ENCODE data around the gene SETDB2. TPM values are rescaled to one million over a fixed set of nuclear protein-coding genes. Genes with fewer than 3 reads are reported as not detected.

SETDB2 gene
- total and polyA plus RNA-seq, 2 of the 4 experiments (the other 2 are of a cell fraction), result 4.3 to 5.7 TPM

GRCh38 chr13:49444524-49445395 lies 686 bp downstream of the SETDB2 start:
- peak overlapping the region; percentile 88 for H3K4ac ChIP-seq (ENCODE audit: low read depth, low read length)
- H3K36me3 ChIP-seq (ENCODE audit: control insufficient read depth, insufficient read depth, low read length), result peaks cover 2% of the 10 kb centered on the region; the same call in 1 of the 2 replicates
- H3K79me1 ChIP-seq (ENCODE audit: low read depth in 1 of 2, low read length in 2 of 2), result peaks cover 19 to 47% of the 10 kb centered on the region in 2 experiments
- no peaks in the 10 kb centered on the region for H3K9me3 ChIP-seq (ENCODE audit: control insufficient read depth, insufficient read depth, low read length)
- H3K9me1 ChIP-seq (ENCODE audit: insufficient read depth, low read length), result no peaks in the 10 kb centered on the region
- intact Hi-C loops (cut with micrococcal nuclease) (loop anchor here (1.0 to 2.0 kb wide), 4 partner anchors 56 to 163 kb away; no protein-coding TSS in a partner anchor), dilution Hi-C loops (cut with HindIII; ENCODE audit: low sequenced_read_pairs, unreplicated experiment) (no loop called here), in situ Hi-C loops (cut with MboI; ENCODE audit: low sequenced_read_pairs) (loop anchor here (5.0 kb wide), 1 partner anchor 137 kb away; no protein-coding TSS in a partner anchor)
- H2BK5ac ChIP-seq (ENCODE audit: low read depth, low read length, poor library complexity, severe bottlenecking), result peak overlapping the region; percentile 99
- peak; percentile 9 for ATAC-seq (ENCODE audit: low read depth)
- no peaks in the 10 kb centered on the region for H3K27me3 ChIP-seq (ENCODE audit: control insufficient read depth, insufficient read depth, low read length)
- ChIA-PET POLR2A (ENCODE audit: unreplicated experiment) (interaction anchor here (0.6 kb wide), 1 partner anchor 52 kb away, joined by 3 read pairs; no protein-coding TSS in a partner anchor), CTCF (interaction anchor here (0.5 to 0.6 kb wide), 2 partner anchors 9 to 150 kb away, joined by 3 to 5 read pairs; no protein-coding TSS in a partner anchor)
- H4K8ac ChIP-seq (ENCODE audit: low read depth in 2 of 2, low read length in 2 of 2), result peak overlapping the region; percentile 46 to 81
- H2AK9ac ChIP-seq (replicated peaks; ENCODE audit: low read depth, low read length, poor library complexity), result peak overlapping the region; percentile 75
- H3K23ac ChIP-seq (ENCODE audit: low read depth, low read length), result peak overlapping the region; percentile 98
- peak overlapping the region; percentile 21 for H2AK5ac ChIP-seq (ENCODE audit: low read depth, low read length)
- H3K4me1 ChIP-seq (ENCODE audit: control insufficient read depth, insufficient read depth, low read length), result no peaks in the 10 kb centered on the region
- TSS peak; percentile 47 for BruUV-seq (replicated peaks)
- peak overlapping the region; percentile 66 for H3K4me3 ChIP-seq (ENCODE audit: insufficient read depth, low read depth, low read length)
- TF ChIP-seq RAD21 (IDR thresholded peaks at IDR 0.05; ENCODE audit: low read length), result no peak
- no peak for TF ChIP-seq NFE2L2 (IDR thresholded peaks at IDR 0.05; ENCODE audit: low read depth, low read length)
- TF ChIP-seq FOS (IDR thresholded peaks at IDR 0.05; ENCODE audit: low read depth, low read length), result no peak
- peak; percentile 90 for TF ChIP-seq BHLHE40 (IDR thresholded peaks at IDR 0.05; ENCODE audit: low read depth, low read length)
- TF ChIP-seq USF2 (IDR thresholded peaks at IDR 0.05; ENCODE audit: low read depth, low read length), result 0 out of 2 replicates have a peak, but pooled peaks have one; percentile 6
- peak overlapping the region; percentile 43; the same call in 1 of the 2 replicates for H2BK20ac ChIP-seq (ENCODE audit: low read depth, low read length)
- peak overlapping the region; percentile 93 for H3K27ac ChIP-seq (ENCODE audit: insufficient read depth, low read length)
- peak overlapping the region; percentile 66 for H3K18ac ChIP-seq (ENCODE audit: low read depth, low read length)
- peak overlapping the region; percentile 93 for H3K56ac ChIP-seq (ENCODE audit: extremely low read depth, insufficient read depth, low read length)
- peak overlapping the region; percentile 89 for H3K4me2 ChIP-seq (ENCODE audit: low read depth, low read length)
- WGBS, 2 experiments (ENCODE audit: extremely low coverage in 2 of 2, insufficient read length in 1 of 2), result 0% methylated on average over 2 of the region's 29 CpGs; no CpG with 5 or more reads in 1 of the 2 experiments
- DNase-seq, result peak; percentile 68
- peak overlapping the region; percentile 70 for H2BK120ac ChIP-seq (ENCODE audit: low read depth, low read length)
- H2BK15ac ChIP-seq (ENCODE audit: low read depth, low read length), result peak overlapping the region; percentile 65; the same call in 2 of the 3 replicates
- H3K14ac ChIP-seq (replicated peaks; ENCODE audit: low read depth, low read length), result peak overlapping the region; percentile 44
- no peaks in the 10 kb centered on the region for H4K20me1 ChIP-seq (ENCODE audit: insufficient read depth, low read length)
- peak overlapping the region; percentile 78 for H4K91ac ChIP-seq (ENCODE audit: insufficient read depth, low read depth, low read length)
- peak overlapping the region; percentile 95 for H2AFZ ChIP-seq (replicated peaks; ENCODE audit: low read length, poor library complexity)
- H4K5ac ChIP-seq (ENCODE audit: low read depth, low read length), result peak overlapping the region; percentile 50; the same call in 1 of the 2 replicates
- peak overlapping the region; percentile 86 for H3K9ac ChIP-seq (ENCODE audit: low read depth, low read length)

All from IMR-90 (cell line).